ENCODE data around the gene CDKN3.

- TF ChIP-seq POLR2A (IDR thresholded peaks at IDR 0.05; ENCODE audit: low read depth, low read length): no peak
- no peak for TF ChIP-seq POLR2AphosphoS5 (IDR thresholded peaks at IDR 0.05; ENCODE audit: low read depth, low read length)
- no peak for TF ChIP-seq TAF1 (IDR thresholded peaks at IDR 0.05; ENCODE audit: low read depth, low read length)
- TF ChIP-seq SPI1 (IDR thresholded peaks at IDR 0.05; ENCODE audit: low read depth, low read length): no peak
- TF ChIP-seq PAX5 (IDR thresholded peaks at IDR 0.05; ENCODE audit: insufficient read depth, low read length, severe bottlenecking): no peak
These were observed 43.2 kb downstream of the CDKN3 start for GRCh38 chr14:54440037-54440436.

Data from GM12891 (cell line).